ENCODE measurements around the gene APOO. TPM values are rescaled to one million over a fixed set of nuclear protein-coding genes. Genes with fewer than 3 reads are reported as not detected.

The APOO gene
- total and polyA plus RNA-seq, 7 experiments from 2014 or later: 5.4 to 21.2 (median 13.9) TPM

DNA sequence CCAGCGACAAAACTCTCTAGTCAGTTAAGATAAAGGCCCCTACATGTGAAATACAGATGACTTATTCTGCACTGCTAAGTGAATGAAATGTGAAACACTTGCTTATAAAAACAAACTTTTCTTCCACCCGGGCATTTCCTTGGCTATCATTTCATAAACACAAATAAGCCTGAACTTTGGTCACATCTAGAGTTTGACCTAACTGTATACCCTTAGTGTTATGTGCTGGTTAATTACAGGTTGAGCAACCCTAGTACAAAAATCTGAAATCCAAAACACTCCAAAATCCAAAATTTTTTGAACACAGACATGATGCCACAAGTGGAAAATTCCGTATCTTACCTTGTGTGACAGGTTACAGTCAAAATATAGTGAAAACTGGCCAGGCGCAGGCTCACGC lies 78.9 kb downstream of the APOO start:
- CTCF ChIA-PET: no interaction called here
- ATAC-seq: no peak

DNA sequence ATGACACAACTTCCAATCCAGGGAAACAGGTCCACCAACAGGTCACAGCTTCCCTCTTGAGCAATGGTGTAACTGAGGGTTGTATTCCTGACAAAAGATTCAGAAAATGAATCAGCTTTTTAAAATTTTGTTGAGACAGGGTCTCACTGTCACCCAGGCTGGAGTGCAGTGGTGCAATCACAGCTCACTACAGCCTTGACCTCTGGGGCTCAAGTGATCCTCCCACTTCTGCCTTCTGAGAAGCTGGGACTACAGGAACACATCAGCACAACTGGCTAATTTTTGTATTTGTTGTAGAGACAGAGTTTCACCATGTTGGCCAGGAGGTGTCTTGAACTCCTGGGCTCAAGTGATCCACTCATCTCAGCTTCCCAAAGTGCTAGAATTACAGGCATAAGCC lies 81.1 kb downstream of the APOO start:
- ATAC-seq (no peak), DNase-seq (no peak)
- Mint-ChIP-seq H3K4me1 (peaks cover 0 to 1% (median 0%) of the 10 kb centered on the region in 7 donors), H3K27me3 (no peaks in the 10 kb centered on the region), H3K4me3 (no peak overlapping the region), H3K9me3 (no peaks in the 10 kb centered on the region), H3K27ac (no peak overlapping the region), H3K36me3 (peaks cover 0 to 3% (median 0%) of the 10 kb centered on the region in 5 donors)
- ChIA-PET POLR2A (no interaction called here), CTCF (no interaction called here)
- H3K36me3 ChIP-seq (ENCODE audit: control insufficient read depth in 2 of 3, insufficient read depth in 3 of 3, low read length in 3 of 3): no peaks in the 10 kb centered on the region
- H3K27ac ChIP-seq (ENCODE audit: low read depth, low read length): no peak overlapping the region
- H3K4me1 ChIP-seq (ENCODE audit: control insufficient read depth in 2 of 2, insufficient read depth in 2 of 2, low read length in 2 of 2): no peaks in the 10 kb centered on the region
- H3K4me3 ChIP-seq (ENCODE audit: low read length): no peak overlapping the region
- intact Hi-C loops (cut with micrococcal nuclease): no loop called here
- H3K27me3 ChIP-seq (ENCODE audit: control insufficient read depth in 2 of 2, insufficient read depth in 2 of 2, low read length in 2 of 2): no peaks in the 10 kb centered on the region
- H3K9me3 ChIP-seq (ENCODE audit: control insufficient read depth in 2 of 3, low read length in 3 of 3): no peaks in the 10 kb centered on the region

More for the DNA sequence above, 78.9 kb downstream of the APOO start:
- Mint-ChIP-seq H3K4me1 (peaks cover 0 to 4% (median 0%) of the 10 kb centered on the region in 7 donors), H3K4me3 (no peak overlapping the region), H3K9me3 (no peaks in the 10 kb centered on the region), H3K27ac (no peak overlapping the region), H3K27me3 (no peaks in the 10 kb centered on the region), H3K36me3 (peaks cover 0 to 3% (median 0%) of the 10 kb centered on the region in 5 donors)
- POLR2A ChIA-PET: no interaction called here
- Histone ChIP-seq H3K9me3 (ENCODE audit: control insufficient read depth in 2 of 3, low read length in 3 of 3) (no peaks in the 10 kb centered on the region), H3K27ac (ENCODE audit: low read depth, low read length) (no peak overlapping the region), H3K4me3 (ENCODE audit: low read length) (no peak overlapping the region), H3K4me1 (ENCODE audit: control insufficient read depth in 2 of 2, insufficient read depth in 2 of 2, low read length in 2 of 2) (no peaks in the 10 kb centered on the region), H3K27me3 (ENCODE audit: control insufficient read depth in 2 of 2, insufficient read depth in 2 of 2, low read length in 2 of 2) (no peaks in the 10 kb centered on the region), H3K36me3 (ENCODE audit: control insufficient read depth in 2 of 3, insufficient read depth in 3 of 3, low read length in 3 of 3) (no peaks in the 10 kb centered on the region)
- no peak for DNase-seq
- intact Hi-C loops (cut with micrococcal nuclease): no loop called here

DNA sequence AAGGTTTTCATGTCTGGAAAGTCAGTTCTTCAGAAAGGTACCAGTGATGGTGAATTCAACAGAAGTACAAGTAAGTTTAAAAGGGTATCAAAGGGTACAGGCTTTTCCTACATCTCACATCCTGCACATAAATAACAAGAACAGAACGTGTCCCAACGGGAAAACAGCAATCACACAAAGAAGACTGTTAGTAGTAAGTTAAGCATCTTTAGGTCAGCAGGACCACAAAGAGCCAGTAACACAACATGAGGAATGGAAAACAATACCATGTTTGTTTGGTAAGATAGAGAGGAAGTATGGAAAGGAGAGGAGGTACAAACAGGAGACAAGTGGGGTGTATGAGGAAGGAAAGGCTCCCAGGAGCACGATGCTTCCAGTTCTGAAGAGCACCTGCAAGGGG lies 81.5 kb downstream of the APOO start:
- Histone ChIP-seq H3K36me3 (ENCODE audit: control insufficient read depth in 2 of 3, insufficient read depth in 3 of 3, low read length in 3 of 3) (no peaks in the 10 kb centered on the region), H3K4me3 (ENCODE audit: low read length) (no peak overlapping the region), H3K9me3 (ENCODE audit: control insufficient read depth in 2 of 3, low read length in 3 of 3) (no peaks in the 10 kb centered on the region), H3K4me1 (ENCODE audit: control insufficient read depth in 2 of 2, insufficient read depth in 2 of 2, low read length in 2 of 2) (no peaks in the 10 kb centered on the region), H3K27ac (ENCODE audit: low read depth, low read length) (no peak overlapping the region), H3K27me3 (ENCODE audit: control insufficient read depth in 2 of 2, insufficient read depth in 2 of 2, low read length in 2 of 2) (no peaks in the 10 kb centered on the region)
- H3K27me3 Mint-ChIP-seq: no peaks in the 10 kb centered on the region
- H3K36me3 Mint-ChIP-seq: peaks cover 0 to 3% (median 0%) of the 10 kb centered on the region in 5 donors
- no peak for ATAC-seq
- intact Hi-C loops (cut with micrococcal nuclease): no loop called here
- H3K9me3 Mint-ChIP-seq: no peaks in the 10 kb centered on the region
- POLR2A ChIA-PET: no interaction called here
- H3K4me1 Mint-ChIP-seq: peaks cover 0 to 1% (median 0%) of the 10 kb centered on the region in 7 donors
- CTCF ChIA-PET: no interaction called here
- no peak overlapping the region for H3K4me3 Mint-ChIP-seq
- H3K27ac Mint-ChIP-seq: no peak overlapping the region
- no peak for DNase-seq

DNA sequence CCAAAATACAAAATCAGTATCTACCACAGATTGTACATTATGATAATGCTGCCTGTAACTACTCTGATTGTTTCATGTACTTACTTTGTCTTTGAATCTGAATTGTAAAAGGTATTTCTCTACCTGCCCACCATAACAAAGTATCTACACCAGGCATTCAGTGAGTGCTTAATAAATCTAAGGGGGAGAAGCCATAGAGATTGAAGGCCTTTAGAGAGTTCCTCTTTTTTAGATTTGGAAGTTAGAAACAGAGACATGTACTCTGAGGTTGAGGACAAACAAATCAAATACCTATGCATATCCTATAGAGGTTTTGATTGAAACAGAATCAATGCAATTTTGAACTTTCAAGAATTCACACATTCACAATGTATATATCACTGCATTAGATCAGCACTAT lies 82.1 kb downstream of the APOO start:
- H3K36me3 ChIP-seq (ENCODE audit: control insufficient read depth in 2 of 3, insufficient read depth in 3 of 3, low read length in 3 of 3): no peaks in the 10 kb centered on the region
- POLR2A ChIA-PET: no interaction called here
- intact Hi-C loops (cut with micrococcal nuclease): no loop called here
- no peaks in the 10 kb centered on the region for H3K9me3 Mint-ChIP-seq
- no peak overlapping the region for H3K4me3 Mint-ChIP-seq
- no peak for DNase-seq
- H3K4me1 Mint-ChIP-seq: peaks cover 0 to 1% (median 0%) of the 10 kb centered on the region in 7 donors
- no peak for ATAC-seq
- no peaks in the 10 kb centered on the region for H3K27me3 Mint-ChIP-seq
- H3K27me3 ChIP-seq (ENCODE audit: control insufficient read depth in 2 of 2, insufficient read depth in 2 of 2, low read length in 2 of 2): no peaks in the 10 kb centered on the region
- no peak overlapping the region for H3K27ac Mint-ChIP-seq
- no peaks in the 10 kb centered on the region for H3K9me3 ChIP-seq (ENCODE audit: control insufficient read depth in 2 of 3, low read length in 3 of 3)
- H3K36me3 Mint-ChIP-seq: peaks cover 0 to 3% (median 0%) of the 10 kb centered on the region in 5 donors
- H3K4me3 ChIP-seq (ENCODE audit: low read length): no peak overlapping the region
- H3K4me1 ChIP-seq (ENCODE audit: control insufficient read depth in 2 of 2, insufficient read depth in 2 of 2, low read length in 2 of 2): no peaks in the 10 kb centered on the region
- CTCF ChIA-PET: no interaction called here
- no peak overlapping the region for H3K27ac ChIP-seq (ENCODE audit: low read depth, low read length)

DNA sequence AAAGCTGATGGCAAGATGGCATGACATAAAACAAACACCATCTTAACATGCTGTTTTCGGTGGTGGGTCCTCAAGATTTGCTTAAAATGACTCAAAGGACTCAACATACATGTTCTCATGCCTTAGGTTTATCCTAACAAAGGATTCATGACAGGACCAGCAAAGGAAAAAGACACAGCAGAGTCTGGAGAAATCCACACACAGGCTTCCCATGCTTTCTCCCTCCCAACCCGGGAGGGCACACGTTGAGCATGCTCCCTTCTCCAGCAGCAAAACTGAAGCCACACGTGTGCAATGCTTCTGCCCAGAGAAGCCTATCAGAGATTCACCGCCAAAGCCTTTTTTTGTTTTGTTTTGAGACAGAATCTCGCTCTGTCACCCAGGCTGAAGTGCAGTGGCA lies 84.9 kb downstream of the APOO start:
- POLR2A ChIA-PET: no interaction called here
- intact Hi-C loops (cut with micrococcal nuclease): no loop called here
- H3K4me3 Mint-ChIP-seq: no peak overlapping the region
- H3K36me3 Mint-ChIP-seq: peaks cover 0 to 3% (median 0%) of the 10 kb centered on the region in 5 donors
- H3K4me1 Mint-ChIP-seq: peaks cover 0 to 1% (median 0%) of the 10 kb centered on the region in 7 donors
- ATAC-seq (no peak), DNase-seq (no peak)
- Histone ChIP-seq H3K27me3 (ENCODE audit: control insufficient read depth in 2 of 2, insufficient read depth in 2 of 2, low read length in 2 of 2) (no peaks in the 10 kb centered on the region), H3K27ac (ENCODE audit: low read depth, low read length) (no peak overlapping the region), H3K4me1 (ENCODE audit: control insufficient read depth in 2 of 2, insufficient read depth in 2 of 2, low read length in 2 of 2) (no peaks in the 10 kb centered on the region), H3K4me3 (ENCODE audit: low read length) (no peak overlapping the region), H3K9me3 (ENCODE audit: control insufficient read depth in 2 of 3, low read length in 3 of 3) (no peaks in the 10 kb centered on the region), H3K36me3 (ENCODE audit: control insufficient read depth in 2 of 3, insufficient read depth in 3 of 3, low read length in 3 of 3) (no peaks in the 10 kb centered on the region)
- CTCF ChIA-PET: no interaction called here
- H3K27me3 Mint-ChIP-seq: no peaks in the 10 kb centered on the region
- H3K27ac Mint-ChIP-seq: no peak overlapping the region
- H3K9me3 Mint-ChIP-seq: no peaks in the 10 kb centered on the region

GRCh38 chrX:23822397-23822796 lies 85.3 kb downstream of the APOO start:
- intact Hi-C loops (cut with micrococcal nuclease): no loop called here

GRCh38 chrX:23821847-23822246 lies 85.9 kb downstream of the APOO start:
- intact Hi-C loops (cut with micrococcal nuclease): no loop called here
- Mint-ChIP-seq H3K27ac (no peak overlapping the region), H3K9me3 (no peaks in the 10 kb centered on the region), H3K27me3 (no peaks in the 10 kb centered on the region), H3K36me3 (peaks cover 0 to 3% (median 0%) of the 10 kb centered on the region in 5 donors), H3K4me3 (no peak overlapping the region), H3K4me1 (peaks cover 0 to 4% (median 0%) of the 10 kb centered on the region in 7 donors)
- H3K9me3 ChIP-seq (ENCODE audit: control insufficient read depth in 2 of 3, low read length in 3 of 3): no peaks in the 10 kb centered on the region
- H3K27ac ChIP-seq (ENCODE audit: low read depth, low read length): no peak overlapping the region
- no peaks in the 10 kb centered on the region for H3K4me1 ChIP-seq (ENCODE audit: control insufficient read depth in 2 of 2, insufficient read depth in 2 of 2, low read length in 2 of 2)
- no peaks in the 10 kb centered on the region for H3K36me3 ChIP-seq (ENCODE audit: control insufficient read depth in 2 of 3, insufficient read depth in 3 of 3, low read length in 3 of 3)
- no peak overlapping the region for H3K4me3 ChIP-seq (ENCODE audit: low read length)
- H3K27me3 ChIP-seq (ENCODE audit: control insufficient read depth in 2 of 2, insufficient read depth in 2 of 2, low read length in 2 of 2): no peaks in the 10 kb centered on the region
- DNase-seq (no peak), ATAC-seq (no peak)
- ChIA-PET POLR2A (interaction anchor here (0.7 kb wide), 1 partner anchor 89 kb away, joined by 3 read pairs; no protein-coding TSS in a partner anchor), CTCF (no interaction called here)

More at GRCh38 chrX:23822397-23822796, 85.3 kb downstream of the APOO start:
- H3K4me1 ChIP-seq (ENCODE audit: control insufficient read depth in 2 of 2, insufficient read depth in 2 of 2, low read length in 2 of 2): no peaks in the 10 kb centered on the region
- H3K4me3 ChIP-seq (ENCODE audit: low read length): no peak overlapping the region
- H3K9me3 Mint-ChIP-seq: no peaks in the 10 kb centered on the region
- no peaks in the 10 kb centered on the region for H3K9me3 ChIP-seq (ENCODE audit: control insufficient read depth in 2 of 3, low read length in 3 of 3)
- POLR2A ChIA-PET: no interaction called here
- no peaks in the 10 kb centered on the region for H3K27me3 Mint-ChIP-seq
- no peaks in the 10 kb centered on the region for H3K36me3 ChIP-seq (ENCODE audit: control insufficient read depth in 2 of 3, insufficient read depth in 3 of 3, low read length in 3 of 3)
- peaks cover 0 to 1% (median 0%) of the 10 kb centered on the region in 7 donors for H3K4me1 Mint-ChIP-seq
- CTCF ChIA-PET: no interaction called here
- no peak overlapping the region for H3K4me3 Mint-ChIP-seq
- DNase-seq (no peak), ATAC-seq (no peak)
- H3K27ac ChIP-seq (ENCODE audit: low read depth, low read length): no peak overlapping the region
- H3K36me3 Mint-ChIP-seq: peaks cover 0 to 3% (median 0%) of the 10 kb centered on the region in 5 donors
- H3K27ac Mint-ChIP-seq: no peak overlapping the region
- no peaks in the 10 kb centered on the region for H3K27me3 ChIP-seq (ENCODE audit: control insufficient read depth in 2 of 2, insufficient read depth in 2 of 2, low read length in 2 of 2)
